Cardiac septum (tissue), 1 donor: ENCODE measurements around the gene MAVS. TPM values are rescaled to one million over a fixed set of nuclear protein-coding genes. Genes with fewer than 3 reads are reported as not detected.
A peak's percentile ranks its signal among the peaks of the same experiment; 100 is the strongest.
"Not testable (repeated sequence)": the region's sequence is repeated elsewhere in the genome, so short reads cannot be mapped to it uniquely, and the experiment has no call there.

Experiments
- DNase-seq: peaks from one replicate; pipeline ENCODE4 v3.0.0-alpha.2; 2020; ENCODE audit warnings: low spot score
- intact Hi-C: fragments of 100-400 bp; cut with DNase I; formaldehyde crosslinking; loops from one replicate; pipeline ENCODE4 v1.14.0; 2022
- total RNA-seq: library from RNA; stranded (reverse); fragmentation: NEBNext Ultra II Directional; extraction: Animal tissue kit (Norgen Biotek cat#: 25700); gene quantifications from one replicate; pipeline ENCODE4 v1.2.1, GENCODE V29; 2021
- donor health status: DM: no; HTN: no; CAD: no.

The MAVS gene
- total RNA-seq, 1 donor from 2014 or later = 39.5 TPM

GRCh38 chr20:3874194-3874844, 27.7 kb downstream of the MAVS start:
- DNase-seq = no peak
- intact Hi-C loops = no loop called here

DNA sequence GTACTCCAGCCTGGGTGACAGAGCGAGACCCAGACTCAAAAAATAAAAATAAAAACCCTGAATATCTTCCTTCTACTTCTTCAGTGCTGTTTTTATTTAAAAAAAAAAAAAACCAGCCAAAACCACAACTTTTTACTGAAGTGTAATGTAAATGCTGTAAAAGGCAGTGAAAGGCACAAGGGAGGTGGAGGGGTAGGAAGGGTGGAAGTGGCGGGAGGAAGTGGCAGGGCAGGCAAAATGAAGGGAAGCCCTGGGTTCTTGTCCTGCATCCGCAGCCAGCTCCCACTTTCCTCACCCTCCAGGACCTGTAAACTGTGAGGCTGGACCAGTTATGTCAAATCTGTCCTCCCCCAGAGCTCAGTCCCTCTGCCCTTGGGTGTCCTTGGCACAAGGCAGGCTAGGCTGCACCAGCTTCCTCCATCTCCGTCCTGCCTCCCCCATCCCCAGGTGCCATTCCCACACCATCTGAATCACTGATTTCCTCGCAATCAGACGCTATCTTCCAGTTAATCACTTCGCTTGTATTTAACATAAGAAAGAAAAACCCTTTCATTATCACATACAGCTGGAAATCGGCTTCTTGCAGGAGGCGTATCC, 28.8 kb downstream of the MAVS start:
- DNase-seq = no peak
- intact Hi-C loops = no loop called here

- intact Hi-C loops = no loop called here
- DNase-seq = no peak
Measured at GRCh38 chr20:3876000-3876399, 29.4 kb downstream of the MAVS start.

DNA sequence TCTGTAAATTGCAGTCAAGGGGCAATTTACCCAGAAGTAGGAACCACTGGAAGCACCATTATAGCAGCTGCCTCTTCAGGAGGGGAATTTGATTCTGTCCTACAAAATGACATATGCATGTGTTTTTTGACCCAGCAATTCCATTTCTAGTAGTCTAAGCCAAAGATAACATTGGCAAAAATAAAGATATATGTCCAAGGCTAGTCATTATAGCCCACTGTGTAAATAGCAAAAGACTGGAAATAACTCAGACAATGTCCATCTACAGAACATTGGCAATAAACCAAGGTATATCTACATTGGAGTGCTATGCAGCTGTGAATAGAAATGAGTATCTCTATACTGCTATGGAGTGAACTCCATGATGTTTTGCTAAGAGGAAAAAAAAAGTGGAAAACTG, 30.0 kb downstream of the MAVS start:
- intact Hi-C loops = no loop called here

GRCh38 chr20:3878921-3879274, 32.3 kb downstream of the MAVS start:
- DNase-seq, intact Hi-C loops: not testable (repeated sequence)

More for the DNA sequence above, 30.0 kb downstream of the MAVS start:
- no peak for DNase-seq

GRCh38 chr20:3885715-3886114, 39.1 kb downstream of the MAVS start:
- DNase-seq = no peak
- intact Hi-C loops = loop anchor here (5.0 kb wide), 2 partner anchors 52 to 202 kb away; no protein-coding TSS in a partner anchor

DNA sequence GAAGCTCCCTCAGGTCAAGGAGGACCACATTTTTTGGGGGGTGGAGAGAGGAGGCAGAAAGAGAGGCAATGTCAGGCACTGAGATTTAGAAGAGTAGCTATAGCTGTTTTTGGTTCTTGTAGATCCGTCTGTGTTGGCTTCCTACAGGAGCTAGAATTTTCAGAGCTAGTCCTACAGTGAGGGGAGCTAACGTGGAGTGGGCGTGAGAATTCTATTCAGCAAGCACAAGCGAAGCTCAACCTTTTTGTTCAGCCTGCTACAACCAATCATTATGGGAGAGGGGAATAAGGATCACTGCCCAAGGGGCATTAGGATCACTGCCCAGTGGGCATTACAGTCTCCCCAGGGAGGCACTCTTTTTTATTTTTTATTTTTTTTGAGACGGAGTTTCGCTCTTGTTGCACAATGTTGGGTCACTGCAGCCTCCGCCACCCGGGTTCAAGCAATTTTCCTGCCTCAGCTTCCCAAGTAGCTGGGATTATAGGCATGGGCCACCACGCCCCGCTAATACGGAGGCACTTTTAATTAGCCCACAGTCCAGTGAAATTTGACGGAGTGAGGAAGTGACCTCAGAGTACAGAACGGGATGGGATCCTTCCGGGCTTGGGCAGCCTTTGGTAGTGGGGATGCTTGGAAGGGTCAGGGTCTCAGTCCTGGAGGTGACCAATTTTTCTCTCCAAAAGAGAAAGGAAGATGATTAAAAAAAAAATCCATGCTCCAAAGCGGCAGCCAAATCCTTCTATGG, 41.4 kb downstream of the MAVS start:
- intact Hi-C loops = loop anchor here (5.0 kb wide), 2 partner anchors 49 to 199 kb away; no protein-coding TSS in a partner anchor
- no peak for DNase-seq

GRCh38 chr20:3888622-3889488, 42.2 kb downstream of the MAVS start, which contains the start of gene PANK2:
TSS of gene PANK2 (plus strand) at chr20:3889387.
- peak; percentile 100 for DNase-seq
- intact Hi-C loops = loop anchor here (5.0 kb wide), 2 partner anchors 48 to 198 kb away; no protein-coding TSS in a partner anchor

DNA sequence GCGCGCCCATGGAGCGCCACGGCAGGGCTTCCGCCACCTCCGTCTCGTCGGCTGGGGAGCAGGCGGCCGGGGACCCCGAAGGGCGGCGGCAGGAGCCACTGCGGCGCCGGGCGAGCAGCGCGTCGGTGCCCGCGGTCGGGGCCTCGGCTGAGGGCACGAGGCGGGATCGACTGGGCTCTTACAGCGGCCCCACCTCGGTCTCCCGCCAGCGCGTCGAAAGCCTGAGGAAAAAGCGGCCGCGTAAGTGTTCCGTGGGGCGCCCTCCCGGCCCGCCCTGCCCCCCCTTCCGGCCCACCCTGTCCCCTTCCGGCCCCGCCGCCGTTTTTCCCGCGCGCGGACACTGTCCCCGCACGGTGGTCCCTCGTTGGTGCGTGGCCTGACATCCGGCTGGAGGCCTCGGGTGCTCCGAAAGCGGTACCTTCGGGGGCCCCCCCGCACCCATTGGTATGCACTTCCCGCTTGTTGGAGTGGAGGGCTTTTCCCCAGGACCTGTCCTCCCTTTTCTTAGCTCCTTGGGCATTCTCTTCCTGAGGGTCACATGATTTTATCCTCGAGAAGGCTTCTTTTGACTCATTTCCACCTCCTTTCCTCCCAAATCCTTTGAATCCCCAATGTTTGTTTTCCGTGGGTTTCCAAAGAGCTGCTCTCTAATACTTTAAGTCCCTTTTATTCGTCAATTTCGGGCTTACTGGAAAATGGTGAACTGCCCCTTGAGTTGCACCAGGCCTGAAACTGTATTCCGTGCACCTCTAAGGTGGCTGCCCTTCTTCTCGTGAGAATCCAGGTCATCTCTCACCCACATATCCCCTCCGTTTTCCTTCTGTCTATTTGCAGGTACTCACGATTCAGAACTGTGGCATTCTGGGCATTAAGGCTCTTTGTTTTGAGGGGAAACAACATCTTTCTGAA, 43.1 kb downstream of the MAVS start:
- DNase-seq = no peak
- intact Hi-C loops = loop anchor here (2.0 to 5.0 kb wide), 3 partner anchors 48 to 198 kb away; partner anchors contain the start of gene RNF24

GRCh38 chr20:3890398-3890751, 43.7 kb downstream of the MAVS start:
- no peak for DNase-seq
- intact Hi-C loops = loop anchor here (2.0 kb wide), 1 partner anchor 124 kb away; the partner anchor contains the start of gene RNF24

GRCh38 chr20:3890999-3891929, 44.6 kb downstream of the MAVS start:
- DNase-seq = no peak
- intact Hi-C loops = loop anchor here (2.0 kb wide), 1 partner anchor 124 kb away; the partner anchor contains the start of gene RNF24

DNA sequence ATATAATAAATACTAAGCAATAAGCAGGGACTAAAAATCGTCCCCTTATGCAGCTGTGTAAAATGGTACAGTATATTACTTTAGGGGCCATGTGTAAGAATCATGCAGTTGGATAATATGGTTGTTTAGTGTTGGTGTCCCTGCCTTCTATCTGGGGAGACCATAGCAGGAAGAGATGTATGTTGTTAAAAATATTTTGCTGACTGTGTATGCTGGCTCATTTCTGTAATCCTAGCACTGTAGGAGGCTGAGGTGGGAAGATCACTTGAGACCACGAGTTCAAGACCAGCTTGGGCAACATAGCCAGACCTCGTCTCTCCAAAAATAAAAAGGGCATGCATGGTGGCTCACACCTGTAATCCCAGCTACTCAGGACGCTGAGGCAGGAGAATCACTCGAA, 48.2 kb downstream of the MAVS start:
- DNase-seq = no peak
- intact Hi-C loops = no loop called here

- intact Hi-C loops = no loop called here
- no peak for DNase-seq
Measured at GRCh38 chr20:3896302-3896701, 49.7 kb downstream of the MAVS start.

DNA sequence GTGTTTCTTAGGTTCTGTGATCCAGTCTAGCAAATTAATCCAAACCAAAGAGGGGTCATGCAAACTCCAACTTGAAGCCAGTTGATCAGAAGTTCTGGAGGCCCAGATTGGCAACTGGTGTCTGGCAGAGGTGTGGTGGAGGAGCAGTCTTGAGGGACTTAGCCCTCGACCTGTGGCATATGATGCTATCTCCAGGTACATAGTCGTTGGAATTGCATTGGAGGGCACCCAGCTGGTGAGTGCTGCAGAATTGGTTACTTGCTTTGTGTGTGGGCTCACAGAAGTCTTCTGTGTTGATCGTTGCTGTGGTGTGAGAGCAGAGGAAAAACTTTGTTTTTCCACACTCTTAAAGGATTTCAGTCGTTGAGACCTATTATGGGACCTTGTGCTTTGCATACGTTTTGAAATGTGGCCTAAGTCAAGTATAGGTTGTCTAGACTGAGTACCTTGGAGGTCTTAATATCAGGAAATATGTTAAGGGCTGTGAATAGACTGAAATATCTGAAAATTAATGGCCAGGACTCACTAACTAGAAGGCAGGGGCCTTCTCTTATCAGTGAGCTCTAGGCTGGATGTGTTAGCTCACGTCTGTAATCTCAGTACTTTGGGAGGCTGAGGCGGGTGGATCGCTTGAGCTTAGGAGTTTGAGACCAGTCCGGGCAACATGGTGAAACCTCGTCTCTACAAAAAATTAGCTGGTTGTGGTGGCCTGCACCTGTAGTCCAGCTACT, 50.4 kb downstream of the MAVS start:
- no peak for DNase-seq
- intact Hi-C loops = no loop called here

- DNase-seq, intact Hi-C loops: not testable (repeated sequence)
Measured at GRCh38 chr20:3898181-3898580, 51.5 kb downstream of the MAVS start.

DNA sequence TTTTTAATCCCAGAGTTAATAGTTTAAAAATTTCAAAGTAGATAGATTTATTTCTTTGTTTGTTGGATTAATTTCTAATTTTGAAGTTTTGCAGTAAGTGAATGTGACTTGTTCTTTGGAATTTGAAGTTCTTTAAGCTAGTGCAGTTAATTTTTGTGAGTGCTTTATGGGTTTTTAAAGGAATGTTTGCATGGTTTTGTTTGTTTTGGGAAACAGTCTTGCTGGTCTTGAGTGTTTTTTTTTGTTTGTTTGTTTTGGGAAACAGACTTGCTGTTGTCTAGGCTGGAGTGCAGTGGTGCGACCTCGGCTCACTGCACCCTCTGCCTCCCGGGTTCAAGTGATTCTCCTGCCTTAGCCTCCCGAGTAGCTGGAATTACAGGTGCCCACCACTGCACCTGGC, 52.0 kb downstream of the MAVS start:
- no peak for DNase-seq
- intact Hi-C loops = no loop called here

- intact Hi-C loops = no loop called here
Measured at GRCh38 chr20:3900187-3900604, 53.6 kb downstream of the MAVS start.

More at GRCh38 chr20:3900187-3900604, 53.6 kb downstream of the MAVS start:
- DNase-seq = no peak
